Measurements from ENCODE around the gene ZNF175. TPM values are rescaled to one million over a fixed set of nuclear protein-coding genes. Genes with fewer than 3 reads are reported as not detected.

Gene ZNF175
- total RNA-seq, 1 experiment from 2014 or later: 8.5 TPM

DNA sequence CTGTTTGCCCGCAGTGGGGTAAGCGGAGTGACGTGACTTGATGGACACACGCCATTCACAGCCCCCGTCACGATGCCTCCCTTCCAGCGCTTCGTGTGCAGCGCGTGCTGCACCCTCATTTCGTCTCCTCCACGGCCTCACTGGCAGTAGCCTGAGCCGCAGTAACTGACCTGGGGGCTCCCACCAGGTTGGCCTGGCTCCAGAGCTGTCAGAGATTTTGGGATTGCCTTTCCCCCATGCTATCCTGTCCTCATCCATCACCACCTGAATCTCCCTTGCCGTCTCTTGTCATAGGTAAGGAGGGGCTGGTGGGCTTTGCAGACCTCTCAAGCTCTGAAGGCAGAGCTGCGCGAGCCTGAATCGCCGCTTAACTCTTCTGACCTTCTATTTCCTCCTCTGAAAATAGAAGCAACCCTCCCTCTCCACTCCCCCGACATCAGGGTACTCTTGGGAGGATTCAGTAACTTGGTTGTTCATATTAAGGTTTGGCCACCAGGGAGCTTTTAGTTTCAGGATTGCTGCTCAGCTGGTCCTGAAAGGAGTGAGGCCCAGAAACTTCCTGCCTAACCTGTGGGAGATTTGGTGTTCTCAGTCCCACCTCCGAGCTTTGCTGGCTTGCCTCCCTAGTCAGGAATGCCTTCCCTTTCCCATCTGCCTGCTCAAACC lies 31.2 kb downstream of the ZNF175 start:
- H3K36me3 ChIP-seq (ENCODE audit: low read depth, low read length): no peaks in the 10 kb centered on the region
- H3K27me3 ChIP-seq (ENCODE audit: low read length): no peaks in the 10 kb centered on the region
- no peaks in the 10 kb centered on the region for H4K20me1 ChIP-seq (ENCODE audit: low read length)
- no peak overlapping the region for H3K4me2 ChIP-seq (ENCODE audit: low read length)
- DNase-seq: no peak
- ChIA-PET POLR2A (ENCODE audit: unreplicated experiment) (no interaction called here), CTCF (no interaction called here)
- no peak overlapping the region for H2AFZ ChIP-seq (ENCODE audit: low read length)
- H3F3A ChIP-seq (ENCODE audit: low read length, unreplicated experiment): no peaks in the 10 kb centered on the region
- no TSS peak for BruUV-seq (replicated peaks)
- H3K4me3 ChIP-seq (ENCODE audit: low read length): no peak overlapping the region
- no peak for TF ChIP-seq EZH2 (IDR thresholded peaks at IDR 0.05; ENCODE audit: low read length, unreplicated experiment)
- TF ChIP-seq, protein P1, sequence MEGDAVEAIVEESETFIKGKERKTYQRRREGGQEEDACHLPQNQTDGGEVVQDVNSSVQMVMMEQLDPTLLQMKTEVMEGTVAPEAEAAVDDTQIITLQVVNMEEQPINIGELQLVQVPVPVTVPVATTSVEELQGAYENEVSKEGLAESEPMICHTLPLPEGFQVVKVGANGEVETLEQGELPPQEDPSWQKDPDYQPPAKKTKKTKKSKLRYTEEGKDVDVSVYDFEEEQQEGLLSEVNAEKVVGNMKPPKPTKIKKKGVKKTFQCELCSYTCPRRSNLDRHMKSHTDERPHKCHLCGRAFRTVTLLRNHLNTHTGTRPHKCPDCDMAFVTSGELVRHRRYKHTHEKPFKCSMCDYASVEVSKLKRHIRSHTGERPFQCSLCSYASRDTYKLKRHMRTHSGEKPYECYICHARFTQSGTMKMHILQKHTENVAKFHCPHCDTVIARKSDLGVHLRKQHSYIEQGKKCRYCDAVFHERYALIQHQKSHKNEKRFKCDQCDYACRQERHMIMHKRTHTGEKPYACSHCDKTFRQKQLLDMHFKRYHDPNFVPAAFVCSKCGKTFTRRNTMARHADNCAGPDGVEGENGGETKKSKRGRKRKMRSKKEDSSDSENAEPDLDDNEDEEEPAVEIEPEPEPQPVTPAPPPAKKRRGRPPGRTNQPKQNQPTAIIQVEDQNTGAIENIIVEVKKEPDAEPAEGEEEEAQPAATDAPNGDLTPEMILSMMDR (conservative IDR thresholded peaks at IDR 0.05; ENCODE audit: low read depth, low read length): no peak
- TF ChIP-seq EZH2phosphoT487 (IDR thresholded peaks at IDR 0.05; ENCODE audit: borderline replicate concordance, low read length): no peak
- intact Hi-C loops (cut with micrococcal nuclease): no loop called here
- H3K9me2 ChIP-seq (replicated peaks; ENCODE audit: low read length): no peaks in the 10 kb centered on the region
- H3K79me2 ChIP-seq (ENCODE audit: low read length): no peaks in the 10 kb centered on the region
- no peaks in the 10 kb centered on the region for H3K9me3 ChIP-seq (ENCODE audit: low read length)
- no peak overlapping the region for H3K27ac ChIP-seq (ENCODE audit: low read length)
- H3K9ac ChIP-seq (ENCODE audit: low read length): no peak overlapping the region
- no peaks in the 10 kb centered on the region for H3K4me1 ChIP-seq (ENCODE audit: insufficient read depth, low read length)
- ATAC-seq: no peak

DNA sequence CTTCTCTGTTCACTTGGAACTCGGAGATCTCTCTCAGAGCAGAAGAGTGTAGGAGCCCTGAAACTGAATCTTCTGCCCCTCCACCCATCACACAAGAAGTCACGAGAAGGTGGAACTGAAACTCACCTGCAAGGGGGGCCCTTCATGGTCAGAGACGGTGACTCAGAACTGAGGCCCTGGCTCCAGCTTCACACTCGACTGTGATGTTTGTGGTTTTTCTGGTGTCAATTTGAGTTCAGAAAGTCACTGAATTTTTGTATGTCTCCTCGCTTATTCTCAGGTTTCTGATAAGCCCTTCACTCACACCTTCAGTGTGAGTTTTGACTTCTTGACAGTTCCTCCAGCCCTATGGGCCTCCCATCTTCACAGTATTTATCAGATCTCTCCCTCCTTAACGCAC lies 36.0 kb downstream of the ZNF175 start:
- CTCF ChIA-PET: interaction anchor here (1.4 kb wide), 1 partner anchor 50 kb away, joined by 9 read pairs; no protein-coding TSS in a partner anchor
- Histone ChIP-seq H3K9me3 (ENCODE audit: low read length) (no peaks in the 10 kb centered on the region), H3K27me3 (ENCODE audit: low read length) (peaks cover 18% of the 10 kb centered on the region; the same call in 1 of the 2 replicates), H2AFZ (ENCODE audit: low read length) (no peak overlapping the region), H3F3A (ENCODE audit: low read length, unreplicated experiment) (no peaks in the 10 kb centered on the region), H3K9me2 (replicated peaks; ENCODE audit: low read length) (no peaks in the 10 kb centered on the region), H3K4me2 (ENCODE audit: low read length) (no peak overlapping the region), H3K27ac (ENCODE audit: low read length) (no peak overlapping the region), H3K36me3 (ENCODE audit: low read depth, low read length) (no peaks in the 10 kb centered on the region), H3K4me1 (ENCODE audit: insufficient read depth, low read length) (no peaks in the 10 kb centered on the region), H3K9ac (ENCODE audit: low read length) (no peak overlapping the region), H3K4me3 (ENCODE audit: low read length) (no peak overlapping the region), H4K20me1 (ENCODE audit: low read length) (no peaks in the 10 kb centered on the region), H3K79me2 (ENCODE audit: low read length) (no peaks in the 10 kb centered on the region)
- intact Hi-C loops (cut with micrococcal nuclease): no loop called here
- no peak for DNase-seq
- no TSS peak for BruUV-seq (replicated peaks)
- POLR2A ChIA-PET (ENCODE audit: unreplicated experiment): no interaction called here
- no peak for ATAC-seq
- TF ChIP-seq EZH2phosphoT487 (IDR thresholded peaks at IDR 0.05; ENCODE audit: borderline replicate concordance, low read length) (no peak), EZH2 (IDR thresholded peaks at IDR 0.05; ENCODE audit: low read length, unreplicated experiment) (no peak)
- TF ChIP-seq, protein P1 (conservative IDR thresholded peaks at IDR 0.05; ENCODE audit: low read depth, low read length): no peak

DNA sequence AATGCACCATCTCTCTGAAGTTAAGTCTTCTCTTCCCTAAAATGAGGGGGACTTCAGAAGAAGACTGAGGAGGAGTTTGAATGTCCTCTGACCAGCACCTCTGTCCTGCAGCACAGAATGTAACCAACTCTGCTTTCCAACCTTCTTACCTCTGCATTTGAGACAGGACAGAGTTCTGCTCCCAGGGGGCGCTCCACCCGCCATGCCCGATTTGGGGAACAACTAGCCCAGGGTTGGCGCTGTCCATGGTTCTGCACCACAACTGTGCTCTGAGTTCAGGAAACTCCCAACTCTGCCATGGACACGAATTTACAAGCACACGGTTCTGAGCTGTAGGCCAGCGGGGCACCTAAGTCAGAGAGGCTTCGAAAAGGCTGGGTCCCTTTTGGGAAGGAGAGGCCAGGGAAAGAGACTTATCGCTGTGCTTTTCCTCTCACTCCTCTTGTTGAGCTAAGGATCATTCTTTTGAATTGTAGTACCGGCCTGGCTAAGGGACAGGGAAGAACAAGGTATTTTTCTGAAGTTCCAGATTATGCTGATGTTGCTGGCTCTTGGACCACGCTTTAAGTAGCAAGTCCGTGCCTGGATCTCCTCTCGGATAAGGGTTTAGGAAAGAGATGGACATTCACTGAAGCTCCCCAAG lies 37.0 kb downstream of the ZNF175 start:
- CTCF ChIA-PET: interaction anchor here (0.5 kb wide), 1 partner anchor 170 kb away, joined by 3 read pairs; no protein-coding TSS in a partner anchor
- Histone ChIP-seq H3K4me3 (ENCODE audit: low read length) (no peak overlapping the region), H3K36me3 (ENCODE audit: low read depth, low read length) (no peaks in the 10 kb centered on the region), H3K4me1 (ENCODE audit: insufficient read depth, low read length) (no peaks in the 10 kb centered on the region), H3K9ac (ENCODE audit: low read length) (no peak overlapping the region), H3F3A (ENCODE audit: low read length, unreplicated experiment) (no peaks in the 10 kb centered on the region), H3K9me2 (replicated peaks; ENCODE audit: low read length) (no peaks in the 10 kb centered on the region), H2AFZ (ENCODE audit: low read length) (no peak overlapping the region), H3K27ac (ENCODE audit: low read length) (no peak overlapping the region), H3K4me2 (ENCODE audit: low read length) (no peak overlapping the region), H3K9me3 (ENCODE audit: low read length) (no peaks in the 10 kb centered on the region), H4K20me1 (ENCODE audit: low read length) (no peaks in the 10 kb centered on the region), H3K27me3 (ENCODE audit: low read length) (peaks cover 24% of the 10 kb centered on the region; the same call in 1 of the 2 replicates), H3K79me2 (ENCODE audit: low read length) (no peaks in the 10 kb centered on the region)
- peak; percentile 62 for ATAC-seq
- intact Hi-C loops (cut with micrococcal nuclease): loop anchor here (1.0 kb wide), 1 partner anchor 49 kb away; no protein-coding TSS in a partner anchor
- no TSS peak for BruUV-seq (replicated peaks)
- TF ChIP-seq, protein P1 (conservative IDR thresholded peaks at IDR 0.05; ENCODE audit: low read depth, low read length): peak; percentile 97
- no peak for TF ChIP-seq EZH2phosphoT487 (IDR thresholded peaks at IDR 0.05; ENCODE audit: borderline replicate concordance, low read length)
- no peak for TF ChIP-seq EZH2 (IDR thresholded peaks at IDR 0.05; ENCODE audit: low read length, unreplicated experiment)
- POLR2A ChIA-PET (ENCODE audit: unreplicated experiment): no interaction called here
- DNase-seq: peak; percentile 90
